Activated CD4-positive, alpha-beta T cell treated with anti-CD3 and anti-CD28 coated beads, Interleukin-2, amount 50 U/mL, for 16 hours (primary cell): Measurements from ENCODE around the gene ZBTB38.

Experiments used
- DNase-seq: peaks from one replicate; pipeline ENCODE4 v3.0.0-alpha.2; 2020

ZBTB38 gene

GRCh38 chr3:141341536-141341935 lies 26.8 kb upstream of the ZBTB38 start:
- no peak for DNase-seq

DNA sequence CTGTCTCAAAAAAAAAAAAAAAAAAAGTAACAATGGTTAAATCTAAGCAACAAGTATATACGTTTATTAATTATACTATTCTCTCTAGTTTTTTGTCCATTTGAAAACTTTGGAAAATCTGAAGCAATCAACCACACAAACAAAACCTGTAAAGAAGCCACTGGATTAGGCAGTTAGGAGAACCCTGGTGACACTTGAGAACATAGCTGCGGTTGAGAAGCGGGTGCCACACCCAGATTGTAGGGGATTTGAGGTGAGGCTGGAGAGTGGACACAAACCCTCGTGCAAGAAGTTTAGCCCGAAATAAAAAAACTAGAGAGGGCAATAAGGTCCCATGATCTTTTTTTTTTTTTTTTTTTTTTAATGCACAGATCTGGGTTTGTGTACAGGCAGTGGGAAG lies 25.9 kb upstream of the ZBTB38 start:
- DNase-seq: no peak

DNA sequence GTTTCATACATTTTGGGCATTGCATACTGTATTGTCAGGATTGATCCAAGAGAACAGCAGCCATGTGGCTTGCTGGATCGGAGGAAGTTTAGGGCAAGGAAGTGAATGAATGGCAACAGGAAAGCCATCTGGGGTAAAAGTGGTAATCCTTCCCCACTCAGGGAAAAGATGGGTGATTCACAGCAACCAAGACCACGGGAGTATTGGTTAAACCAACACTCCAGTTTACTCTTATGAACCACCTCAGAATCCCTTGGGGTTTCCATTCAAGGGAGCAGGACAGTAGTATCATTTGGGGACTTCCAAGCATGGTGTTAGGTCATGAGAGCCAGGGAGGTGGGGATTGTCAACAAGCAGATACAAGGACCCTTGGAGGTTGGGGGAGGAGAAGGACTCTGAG lies 25.2 kb upstream of the ZBTB38 start:
- DNase-seq: no peak

GRCh38 chr3:141343865-141344271 lies 24.4 kb upstream of the ZBTB38 start:
- DNase-seq: no peak

- DNase-seq: no peak
Measured at GRCh38 chr3:141345528-141345927, 22.8 kb upstream of the ZBTB38 start.

DNA sequence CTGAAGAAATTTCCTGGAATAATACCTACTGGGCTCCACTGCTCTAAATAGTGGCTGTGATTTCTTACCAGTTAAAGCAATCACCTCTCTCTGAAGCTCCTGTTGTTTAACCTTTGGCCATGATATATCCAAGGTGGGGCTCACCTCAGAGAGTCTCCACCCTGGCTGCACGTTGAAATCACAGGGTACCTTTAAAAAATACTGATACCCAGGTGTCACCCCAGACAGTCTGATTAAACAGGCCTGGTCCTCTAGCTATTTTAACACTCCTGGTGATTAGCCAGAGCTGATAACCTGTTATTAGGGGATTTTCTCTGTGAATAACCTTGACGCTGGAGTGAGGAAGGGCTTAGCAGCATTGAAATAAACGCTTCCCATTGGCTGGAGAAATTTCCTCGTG lies 22.3 kb upstream of the ZBTB38 start:
- DNase-seq: no peak

GRCh38 chr3:141346418-141346817 lies 21.9 kb upstream of the ZBTB38 start:
- DNase-seq: no peak

- DNase-seq: no peak
Measured at GRCh38 chr3:141346839-141347238, 21.5 kb upstream of the ZBTB38 start.

- no peak for DNase-seq
Measured at GRCh38 chr3:141348837-141349236, 19.5 kb upstream of the ZBTB38 start.

- no peak for DNase-seq
Measured at GRCh38 chr3:141349711-141350110, 18.6 kb upstream of the ZBTB38 start.

DNA sequence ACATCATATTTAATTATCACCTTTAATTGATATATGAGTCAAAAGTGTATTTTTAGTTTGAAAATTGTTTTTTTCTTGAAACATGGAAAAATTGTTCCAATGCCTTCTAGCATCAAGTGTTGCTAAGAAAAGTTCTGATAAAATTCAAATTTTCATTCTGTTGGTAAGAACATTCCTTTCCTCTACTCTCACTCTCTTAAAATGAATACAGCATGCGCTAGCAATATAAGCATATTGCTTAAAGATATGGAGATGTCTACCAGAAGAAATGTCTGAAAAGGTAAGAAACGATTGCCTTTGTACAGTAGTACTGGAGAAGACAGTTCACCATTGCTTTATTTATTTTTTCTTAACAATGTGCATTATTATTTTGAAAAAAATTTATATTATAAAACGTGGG lies 17.6 kb upstream of the ZBTB38 start:
- no peak for DNase-seq

GRCh38 chr3:141352262-141352984 lies 15.9 kb upstream of the ZBTB38 start:
- DNase-seq: no peak

- no peak for DNase-seq
Measured at GRCh38 chr3:141353652-141354495, 14.4 kb upstream of the ZBTB38 start.

DNA sequence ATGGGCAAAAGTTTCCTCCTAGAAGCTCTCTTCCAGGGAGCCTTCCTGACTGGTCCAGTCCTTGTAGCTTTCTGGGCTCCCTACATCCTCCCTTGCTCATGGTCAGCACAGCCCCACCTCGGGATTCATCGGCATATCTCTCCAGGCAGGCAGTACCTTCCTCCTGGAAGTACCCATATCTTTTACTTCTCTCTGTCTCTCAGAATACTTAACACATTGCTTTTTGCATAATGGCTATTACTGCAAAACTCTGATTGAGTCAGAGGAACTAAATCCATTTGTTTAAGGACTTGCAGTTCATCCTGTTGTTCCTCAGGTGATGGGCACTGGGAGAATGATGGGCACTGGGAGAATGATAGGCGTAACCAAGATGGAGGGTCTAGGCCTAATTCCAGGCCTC lies 13.8 kb upstream of the ZBTB38 start:
- DNase-seq: no peak

DNA sequence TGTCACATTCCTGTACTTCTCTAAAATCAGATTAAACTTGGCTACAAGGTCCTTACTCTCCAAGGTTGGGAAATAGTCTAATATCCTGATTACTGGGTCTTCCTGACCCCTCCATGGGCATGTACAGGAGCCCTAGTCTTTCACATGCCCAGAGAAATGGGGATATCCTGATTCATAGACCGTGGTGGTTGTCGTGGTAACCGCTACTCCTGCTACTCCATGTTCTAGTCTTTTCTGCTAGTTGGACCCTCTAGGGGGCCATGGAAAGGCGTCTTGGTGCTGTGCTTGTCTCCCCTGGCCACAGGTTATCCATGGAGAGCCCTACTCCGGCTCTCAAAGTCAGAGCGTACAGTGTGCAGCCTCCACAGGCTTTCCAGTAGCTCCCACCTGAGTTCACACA lies 13.1 kb upstream of the ZBTB38 start:
- no peak for DNase-seq

- DNase-seq: no peak
Measured at GRCh38 chr3:141356046-141356445, 12.3 kb upstream of the ZBTB38 start.

- peak; percentile 51 for DNase-seq
Measured at GRCh38 chr3:141360888-141361598, 7.3 kb upstream of the ZBTB38 start.

GRCh38 chr3:141362736-141363135 lies 5.6 kb upstream of the ZBTB38 start:
- DNase-seq: no peak

DNA sequence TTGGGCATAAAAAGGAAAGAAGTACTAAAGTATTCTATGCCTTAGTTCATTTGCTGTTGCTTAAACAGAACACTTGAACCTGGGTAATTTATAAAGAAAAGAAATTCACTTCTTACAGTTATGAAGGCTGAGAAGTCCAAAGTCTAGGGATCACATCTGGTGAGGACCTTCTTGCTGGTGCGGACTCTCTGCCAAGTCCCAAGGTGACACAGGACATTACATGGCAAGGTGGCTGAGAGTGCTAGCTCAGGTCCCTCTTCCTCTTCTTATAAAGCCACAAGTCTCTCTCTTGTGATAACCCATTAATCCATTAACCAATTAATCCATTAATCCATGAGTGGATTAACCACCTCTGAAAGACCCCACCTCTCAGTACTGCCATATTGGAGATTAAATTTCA lies 3.1 kb upstream of the ZBTB38 start:
- no peak for DNase-seq

GRCh38 chr3:141366285-141367037 lies 1.8 kb upstream of the ZBTB38 start:
- DNase-seq: no peak

DNA sequence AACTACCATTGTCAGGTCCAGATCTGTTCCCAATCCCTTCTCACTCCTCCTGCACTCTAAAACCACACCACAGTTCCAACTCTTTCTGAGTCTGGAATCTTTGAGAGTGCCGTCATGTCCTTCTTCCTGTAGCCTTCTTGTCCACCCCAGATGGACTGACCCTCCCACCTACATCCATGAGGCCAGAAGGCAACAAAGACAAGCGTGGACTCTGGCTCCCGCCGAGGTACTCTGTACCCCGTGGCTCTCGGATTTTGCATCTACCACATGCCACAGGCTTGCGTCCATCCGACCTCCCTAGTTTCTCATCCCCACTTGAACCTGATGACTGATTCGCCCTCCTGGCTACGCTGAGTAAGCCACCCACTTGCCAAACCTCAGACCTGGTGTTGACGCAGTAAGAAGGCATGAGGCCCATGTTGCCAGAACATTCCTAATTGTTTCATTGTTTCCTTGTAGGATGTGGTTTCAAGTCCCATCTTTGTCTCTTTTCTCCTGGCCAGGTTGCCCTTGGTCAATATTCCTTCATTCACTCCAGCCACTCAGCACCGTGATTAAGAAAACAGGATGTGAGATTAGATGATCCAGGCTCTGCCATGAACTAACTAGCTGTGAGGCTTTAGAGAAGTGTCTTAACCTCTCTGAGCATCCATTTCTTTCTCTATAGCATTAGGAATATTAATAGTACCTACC lies 1.1 kb upstream of the ZBTB38 start:
- no peak for DNase-seq
